ENCODE results near the gene TRPM3.
"Not testable (repeated sequence)": the region's sequence is repeated elsewhere in the genome, so short reads cannot be mapped to it uniquely, and the experiment has no call there.

Gene TRPM3

GRCh38 chr9:71010258-71010657 lies 111.2 kb downstream of the TRPM3 start:
- in situ Hi-C loops (cut with MboI; ENCODE audit: low pct_unique_long_range_greater_than_20kb, low sequenced_read_pairs): no loop called here
- no peak for DNase-seq

GRCh38 chr9:71005456-71005855 lies 116.0 kb downstream of the TRPM3 start:
- in situ Hi-C loops (cut with MboI; ENCODE audit: low pct_unique_long_range_greater_than_20kb, low sequenced_read_pairs): no loop called here

GRCh38 chr9:71004196-71004595 lies 117.2 kb downstream of the TRPM3 start:
- DNase-seq: no peak
- in situ Hi-C loops (cut with MboI; ENCODE audit: low pct_unique_long_range_greater_than_20kb, low sequenced_read_pairs): no loop called here

More at GRCh38 chr9:71005456-71005855, 116.0 kb downstream of the TRPM3 start:
- DNase-seq: no peak

- in situ Hi-C loops (cut with MboI; ENCODE audit: low pct_unique_long_range_greater_than_20kb, low sequenced_read_pairs): no loop called here
- DNase-seq: no peak
These were observed 118.1 kb downstream of the TRPM3 start for GRCh38 chr9:71003346-71003745.

GRCh38 chr9:71001780-71002386 lies 119.5 kb downstream of the TRPM3 start:
- in situ Hi-C loops (cut with MboI; ENCODE audit: low pct_unique_long_range_greater_than_20kb, low sequenced_read_pairs): no loop called here
- peak; percentile 9 for DNase-seq

- DNase-seq: no peak
- in situ Hi-C loops (cut with MboI; ENCODE audit: low pct_unique_long_range_greater_than_20kb, low sequenced_read_pairs): no loop called here
These were observed 122.5 kb downstream of the TRPM3 start for GRCh38 chr9:70998962-70999361.

GRCh38 chr9:70995511-70995910 lies 125.9 kb downstream of the TRPM3 start:
- in situ Hi-C loops (cut with MboI; ENCODE audit: low pct_unique_long_range_greater_than_20kb, low sequenced_read_pairs): no loop called here
- DNase-seq: no peak

GRCh38 chr9:70994582-70994981 lies 126.8 kb downstream of the TRPM3 start:
- DNase-seq: no peak
- in situ Hi-C loops (cut with MboI; ENCODE audit: low pct_unique_long_range_greater_than_20kb, low sequenced_read_pairs): no loop called here

GRCh38 chr9:70988551-70988950 lies 132.9 kb downstream of the TRPM3 start:
- in situ Hi-C loops (cut with MboI; ENCODE audit: low pct_unique_long_range_greater_than_20kb, low sequenced_read_pairs): no loop called here
- no peak for DNase-seq

- no peak for DNase-seq
- in situ Hi-C loops (cut with MboI; ENCODE audit: low pct_unique_long_range_greater_than_20kb, low sequenced_read_pairs): no loop called here
These were observed 133.4 kb downstream of the TRPM3 start for GRCh38 chr9:70987986-70988385.

- in situ Hi-C loops (cut with MboI; ENCODE audit: low pct_unique_long_range_greater_than_20kb, low sequenced_read_pairs): no loop called here
These were observed 134.4 kb downstream of the TRPM3 start for GRCh38 chr9:70986984-70987383.

GRCh38 chr9:70983723-70984295 lies 137.6 kb downstream of the TRPM3 start:
- DNase-seq: no peak
- in situ Hi-C loops (cut with MboI; ENCODE audit: low pct_unique_long_range_greater_than_20kb, low sequenced_read_pairs): no loop called here

More at GRCh38 chr9:70986984-70987383, 134.4 kb downstream of the TRPM3 start:
- DNase-seq: no peak

GRCh38 chr9:70981312-70981711 lies 140.1 kb downstream of the TRPM3 start:
- in situ Hi-C loops (cut with MboI; ENCODE audit: low pct_unique_long_range_greater_than_20kb, low sequenced_read_pairs): no loop called here
- no peak for DNase-seq

GRCh38 chr9:70979966-70980365 lies 141.5 kb downstream of the TRPM3 start:
- in situ Hi-C loops (cut with MboI; ENCODE audit: low pct_unique_long_range_greater_than_20kb, low sequenced_read_pairs): no loop called here

GRCh38 chr9:70978085-70978484 lies 143.3 kb downstream of the TRPM3 start:
- no peak for DNase-seq
- in situ Hi-C loops (cut with MboI; ENCODE audit: low pct_unique_long_range_greater_than_20kb, low sequenced_read_pairs): no loop called here

More at GRCh38 chr9:70979966-70980365, 141.5 kb downstream of the TRPM3 start:
- DNase-seq: no peak

- in situ Hi-C loops (cut with MboI; ENCODE audit: low pct_unique_long_range_greater_than_20kb, low sequenced_read_pairs): no loop called here
These were observed 145.6 kb downstream of the TRPM3 start for GRCh38 chr9:70975821-70976220.

GRCh38 chr9:70971723-70972122 lies 149.7 kb downstream of the TRPM3 start:
- DNase-seq: no peak
- in situ Hi-C loops (cut with MboI; ENCODE audit: low pct_unique_long_range_greater_than_20kb, low sequenced_read_pairs): no loop called here

More at GRCh38 chr9:70975821-70976220, 145.6 kb downstream of the TRPM3 start:
- DNase-seq: no peak

- in situ Hi-C loops (cut with MboI; ENCODE audit: low pct_unique_long_range_greater_than_20kb, low sequenced_read_pairs); DNase-seq: not testable (repeated sequence)
These were observed 155.0 kb downstream of the TRPM3 start for GRCh38 chr9:70966380-70966779.

- in situ Hi-C loops (cut with MboI; ENCODE audit: low pct_unique_long_range_greater_than_20kb, low sequenced_read_pairs): no loop called here
- no peak for DNase-seq
These were observed 156.6 kb downstream of the TRPM3 start for GRCh38 chr9:70964861-70965260.

GRCh38 chr9:70963554-70963953 lies 157.9 kb downstream of the TRPM3 start:
- in situ Hi-C loops (cut with MboI; ENCODE audit: low pct_unique_long_range_greater_than_20kb, low sequenced_read_pairs): no loop called here
- DNase-seq: no peak
